Fibroblast of pulmonary artery (primary cell): ENCODE results near the gene TRIM63.

Experiments
- DNase-seq: peaks from one replicate; pipeline ENCODE4 v3.0.0-alpha.2; 2010; ENCODE audit warnings: low read depth
- H3K4me3 ChIP-seq: replicated peaks from 2 replicates; pipeline ENCODE4 v1.5.1; 2011; ENCODE audit warnings: low read depth, mild to moderate bottlenecking, control low read depth, low read length, moderate library complexity
- TF ChIP-seq, protein P1 (sequence below): IDR thresholded peaks from 2 replicates; pipeline ENCODE4 v1.5.1; 2011; ENCODE audit warnings: mild to moderate bottlenecking, control low read depth, low read length, inconsistent platforms; ENCODE audit errors: missing control alignments

The TRIM63 gene

DNA sequence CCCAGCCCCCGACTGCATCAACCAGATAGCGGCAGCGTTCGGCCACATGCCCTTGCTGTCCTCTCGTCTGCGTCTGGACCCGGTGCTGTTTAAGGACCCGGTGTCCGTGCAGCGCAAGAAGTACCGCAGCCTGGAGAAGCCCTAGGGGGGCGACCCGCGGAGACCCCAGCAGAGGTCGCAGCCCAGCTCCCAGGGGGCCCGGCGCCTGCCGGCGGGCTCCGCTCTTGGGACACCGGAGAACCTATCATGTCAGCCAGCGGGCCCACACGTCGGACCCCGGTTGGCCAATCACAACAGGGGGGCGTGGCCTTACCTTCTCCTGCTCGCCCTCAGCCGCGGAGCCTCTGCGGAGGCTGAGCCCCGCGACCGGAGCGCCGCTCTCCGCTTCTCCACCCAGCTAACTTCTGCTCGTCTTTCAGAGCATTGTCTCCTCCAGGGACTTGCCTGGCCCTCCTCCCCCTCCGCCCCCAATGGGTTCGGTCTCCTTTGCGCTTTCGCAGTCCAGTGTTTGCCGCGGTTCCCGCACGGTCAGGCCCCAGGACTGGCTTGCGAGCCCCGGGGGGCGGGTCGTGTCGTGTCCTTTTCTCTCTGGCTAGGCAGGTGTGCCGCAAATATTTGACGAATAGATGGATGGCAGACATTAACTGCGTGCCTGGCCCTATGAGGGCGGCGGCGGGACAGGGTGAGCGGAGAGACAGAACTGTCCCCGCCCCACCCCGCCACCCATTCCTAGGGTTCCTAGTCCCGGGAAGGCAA lies 32.0 kb downstream of the TRIM63 start:
- peak overlapping the region; percentile 81 for H3K4me3 ChIP-seq
- TF ChIP-seq, protein P1, sequence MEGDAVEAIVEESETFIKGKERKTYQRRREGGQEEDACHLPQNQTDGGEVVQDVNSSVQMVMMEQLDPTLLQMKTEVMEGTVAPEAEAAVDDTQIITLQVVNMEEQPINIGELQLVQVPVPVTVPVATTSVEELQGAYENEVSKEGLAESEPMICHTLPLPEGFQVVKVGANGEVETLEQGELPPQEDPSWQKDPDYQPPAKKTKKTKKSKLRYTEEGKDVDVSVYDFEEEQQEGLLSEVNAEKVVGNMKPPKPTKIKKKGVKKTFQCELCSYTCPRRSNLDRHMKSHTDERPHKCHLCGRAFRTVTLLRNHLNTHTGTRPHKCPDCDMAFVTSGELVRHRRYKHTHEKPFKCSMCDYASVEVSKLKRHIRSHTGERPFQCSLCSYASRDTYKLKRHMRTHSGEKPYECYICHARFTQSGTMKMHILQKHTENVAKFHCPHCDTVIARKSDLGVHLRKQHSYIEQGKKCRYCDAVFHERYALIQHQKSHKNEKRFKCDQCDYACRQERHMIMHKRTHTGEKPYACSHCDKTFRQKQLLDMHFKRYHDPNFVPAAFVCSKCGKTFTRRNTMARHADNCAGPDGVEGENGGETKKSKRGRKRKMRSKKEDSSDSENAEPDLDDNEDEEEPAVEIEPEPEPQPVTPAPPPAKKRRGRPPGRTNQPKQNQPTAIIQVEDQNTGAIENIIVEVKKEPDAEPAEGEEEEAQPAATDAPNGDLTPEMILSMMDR, result no peak
- peak; percentile 89 for DNase-seq

DNA sequence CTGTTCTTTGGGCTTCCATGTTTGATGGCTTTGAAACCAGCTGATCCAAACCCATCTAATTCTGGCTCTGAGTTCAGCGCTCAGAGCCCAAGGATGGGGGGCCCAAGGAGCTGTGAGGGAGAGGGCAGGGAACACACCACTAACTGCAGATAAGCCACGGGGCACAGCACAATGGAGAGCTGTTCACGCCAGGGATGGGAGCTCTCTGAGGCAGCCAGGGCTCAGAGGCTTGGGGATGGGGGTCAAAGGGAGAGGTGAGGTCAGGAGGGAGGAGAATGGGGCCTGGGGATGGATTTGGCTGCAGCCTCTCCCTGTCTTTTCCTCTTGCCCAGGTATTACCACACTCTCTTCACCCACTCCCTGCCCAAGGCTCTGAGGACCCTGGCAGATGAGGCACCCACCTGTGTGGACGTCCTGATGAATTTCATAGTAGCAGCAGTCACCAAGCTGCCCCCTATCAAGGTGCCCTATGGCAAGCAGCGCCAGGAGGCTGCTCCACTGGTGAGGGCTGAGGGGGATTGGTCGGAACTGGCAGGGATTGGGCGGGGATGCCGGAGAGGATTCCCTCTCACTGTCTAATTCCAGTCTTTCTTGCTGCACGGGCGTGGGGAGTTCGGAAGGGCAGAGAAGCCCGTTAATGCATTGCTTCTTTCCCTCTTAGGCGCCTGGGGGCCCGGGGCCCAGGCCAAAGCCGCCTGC lies 32.8 kb downstream of the TRIM63 start:
- TF ChIP-seq, protein P1, result no peak
- H3K4me3 ChIP-seq, result peak overlapping the region; percentile 81
- DNase-seq, result no peak

DNA sequence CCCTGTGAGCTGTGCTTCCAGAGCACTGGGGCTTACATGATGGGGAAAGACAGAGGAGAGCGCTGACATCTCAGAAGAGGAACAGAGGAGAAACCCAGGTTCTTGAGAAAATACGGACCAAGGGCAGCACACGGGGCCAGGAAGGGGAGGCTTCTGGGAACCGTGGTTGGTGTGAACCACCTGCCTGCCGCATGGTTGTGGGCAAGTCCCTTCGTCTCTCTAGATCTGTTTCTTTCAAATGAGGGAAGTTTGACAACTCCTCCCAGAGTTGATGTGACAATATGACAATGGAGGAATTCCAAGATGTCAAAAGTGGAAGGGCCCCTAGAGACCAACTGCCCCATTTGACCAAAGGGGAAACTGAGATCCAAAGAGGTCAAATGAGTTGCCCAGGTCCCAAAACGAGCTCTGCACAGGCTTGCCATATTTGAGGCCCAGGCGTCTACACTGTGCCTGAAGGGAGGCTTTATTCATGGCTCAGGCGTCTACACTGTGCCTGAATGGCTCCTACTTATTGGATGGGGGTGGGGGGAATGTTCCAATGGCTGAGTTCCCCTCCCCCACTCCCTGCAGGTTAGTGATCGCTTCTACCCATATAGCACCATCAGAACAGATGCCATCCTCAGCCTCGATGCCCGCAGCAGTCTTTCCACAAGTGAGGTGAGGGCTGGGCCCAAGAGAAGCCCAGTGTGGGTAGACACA lies 34.6 kb downstream of the TRIM63 start:
- DNase-seq, result no peak
- no peak overlapping the region for H3K4me3 ChIP-seq
- TF ChIP-seq, protein P1, result no peak

DNA sequence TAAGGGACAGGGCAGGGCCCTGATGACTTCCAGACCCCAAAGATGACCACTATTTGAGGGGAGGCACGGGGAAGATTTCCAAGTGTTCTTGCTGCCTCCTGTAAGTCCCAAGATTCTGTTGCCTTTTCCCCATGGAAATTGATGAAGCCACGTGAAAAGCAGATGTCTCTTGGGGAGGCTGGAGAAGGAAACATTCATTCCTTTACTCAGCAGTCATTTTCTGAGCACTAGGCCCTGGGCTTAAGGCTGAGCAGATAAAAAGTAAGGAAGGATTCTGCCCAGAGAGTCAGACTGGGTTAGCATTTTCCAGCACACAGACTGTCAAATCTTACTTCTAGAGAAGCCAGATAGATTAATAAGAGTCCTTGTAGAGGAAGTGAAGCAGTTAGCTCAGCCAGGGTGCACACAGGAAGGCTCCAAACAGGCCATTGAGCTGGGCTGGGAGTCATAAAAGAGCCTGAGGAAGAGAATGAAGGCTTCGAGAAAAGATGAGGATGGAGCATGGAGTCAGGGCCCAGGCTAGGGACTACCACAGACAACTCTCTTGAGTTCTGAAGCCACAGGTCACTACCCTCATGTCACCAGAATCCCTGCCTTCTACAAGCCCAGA lies 35.7 kb downstream of the TRIM63 start:
- H3K4me3 ChIP-seq, result no peak overlapping the region
- TF ChIP-seq, protein P1, result no peak
- no peak for DNase-seq

DNA sequence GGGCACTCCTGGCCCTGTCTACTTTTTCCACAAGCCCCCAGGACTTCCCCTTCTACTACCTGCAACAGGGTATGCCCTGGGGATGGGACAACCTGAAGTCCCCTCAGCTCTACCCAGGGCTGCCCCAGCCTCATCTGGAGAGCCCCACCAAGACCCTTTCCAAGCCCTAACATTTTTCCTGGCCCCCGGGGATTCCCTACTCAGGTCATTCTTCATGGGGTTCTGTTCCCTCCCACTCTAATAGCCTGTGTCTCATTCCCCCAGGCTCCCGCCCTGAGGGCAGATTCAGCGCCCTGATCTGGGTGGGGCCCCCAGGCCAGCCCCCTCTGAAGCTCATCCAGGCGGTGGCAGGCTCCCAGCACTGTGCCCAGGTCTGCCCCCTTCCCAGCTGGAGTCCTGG lies 36.2 kb downstream of the TRIM63 start:
- no peak overlapping the region for H3K4me3 ChIP-seq
- TF ChIP-seq, protein P1, result no peak
- no peak for DNase-seq

DNA sequence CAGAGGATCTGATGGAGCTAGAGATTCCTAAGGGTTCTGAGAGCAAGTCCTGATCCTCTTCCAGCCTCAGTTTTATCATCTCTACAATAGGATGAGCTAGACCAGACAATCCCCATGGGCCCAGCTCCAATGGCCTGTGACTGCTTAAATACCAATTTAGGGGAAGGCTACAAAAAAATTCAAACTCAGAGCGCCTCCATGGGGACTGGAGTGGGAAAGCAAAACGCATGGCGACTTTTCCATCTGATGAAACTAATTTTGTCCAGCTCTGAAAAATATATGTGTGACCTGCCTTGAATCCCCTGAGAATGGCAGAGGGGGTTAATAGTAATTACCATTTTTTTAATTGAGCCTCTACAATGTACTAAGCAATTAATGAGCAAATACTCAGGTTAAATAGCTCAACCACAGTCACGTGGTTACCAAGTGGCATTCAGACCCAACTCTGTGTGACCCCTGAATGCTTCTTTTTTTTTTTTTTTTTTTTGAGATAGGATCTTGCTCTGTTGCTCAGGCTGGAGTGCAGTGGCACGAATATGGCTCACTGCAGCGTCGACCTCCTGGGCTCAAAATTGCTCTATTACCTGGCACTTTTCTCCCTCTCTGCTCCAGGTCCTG lies 37.5 kb downstream of the TRIM63 start:
- TF ChIP-seq, protein P1, result peak; percentile 8
- DNase-seq, result no peak
- no peak overlapping the region for H3K4me3 ChIP-seq
